HepG2 (cell line): ENCODE results near the gene HACD2.

Experiments used
- CREB3 ChIP-seq: sonication (generic); formaldehyde crosslinking; IDR thresholded peaks from 2 replicates; pipeline ENCODE4 v1.5.0; 2020; ENCODE audit warnings: missing genetic modification reagents
- JDP2 ChIP-seq: sonication (generic); formaldehyde crosslinking; IDR thresholded peaks from 2 replicates; pipeline ENCODE4 v1.8.1; 2022; ENCODE audit warnings: missing genetic modification reagents, borderline replicate concordance
- KLF16 ChIP-seq, 2 experiments: sonication (generic) in 1 of 2; formaldehyde crosslinking in 1 of 2; IDR thresholded peaks; 2 replicates each; pipeline versions ENCODE4 v1.6.1 to v1.8.0; 2016 to 2023; ENCODE audit warnings: missing genetic modification reagents in 2 of 2, missing compliant biosample characterization in 1 of 2
- MED8 ChIP-seq: sonication (generic); formaldehyde crosslinking; IDR thresholded peaks from 2 replicates; pipeline ENCODE4 v1.8.1; 2023; ENCODE audit warnings: mild to moderate bottlenecking, missing genetic modification reagents; ENCODE audit not compliant: insufficient replicate concordance
- NFRKB ChIP-seq: fragments of 450-650 bp; IDR thresholded peaks from 2 replicates; pipeline ENCODE4 v1.6.1; 2017
- RARG ChIP-seq: sonication (generic); formaldehyde crosslinking; IDR thresholded peaks from 2 replicates; pipeline ENCODE4 v1.4.0; 2020; ENCODE audit warnings: low read depth, mild to moderate bottlenecking, missing genetic modification reagents
- STAT5B ChIP-seq: sonication (generic); formaldehyde crosslinking; IDR thresholded peaks from 2 replicates; pipeline ENCODE4 v1.4.0; 2020; ENCODE audit warnings: missing genetic modification reagents
- ZFP36 ChIP-seq: fragments of 150-350 bp; IDR thresholded peaks from 2 replicates; pipeline ENCODE4 v1.6.1; 2018; ENCODE audit warnings: borderline replicate concordance, low read length, low read depth; ENCODE audit not compliant: partially characterized antibody
- ZGPAT ChIP-seq: IDR thresholded peaks from 2 replicates; pipeline ENCODE4 v1.6.1; 2016; ENCODE audit warnings: mild to moderate bottlenecking
- ZNF562 ChIP-seq: sonication (generic); formaldehyde crosslinking; IDR thresholded peaks from 2 replicates; pipeline ENCODE4 v1.8.0; 2022; ENCODE audit warnings: missing genetic modification reagents, borderline replicate concordance

GRCh38 chr3:123633530-123633929 lies 48.7 kb upstream of the HACD2 start:
- TF ChIP-seq ZNF562 (CRISPR knock-in tag) = no peak
- no peak for TF ChIP-seq ZGPAT (CRISPR knock-in tag)
- TF ChIP-seq NFRKB = no peak
- no peak for TF ChIP-seq STAT5B
- no peak for TF ChIP-seq CREB3 (CRISPR knock-in tag)
- no peak for TF ChIP-seq RARG (CRISPR knock-in tag)
- no peak for TF ChIP-seq KLF16 (CRISPR knock-in tag; IDR thresholded peaks at IDR 0.05)
- TF ChIP-seq JDP2 (CRISPR knock-in tag) = no peak
- TF ChIP-seq MED8 = no peak
- TF ChIP-seq ZFP36 = no peak
